Mononuclear cell (primary cell): ENCODE measurements around the gene ITLN1. TPM values are rescaled to one million over a fixed set of nuclear protein-coding genes. Genes with fewer than 3 reads are reported as not detected.

ENCODE experiments used
- H3K27me3 ChIP-seq: 2 replicates; pipeline ENCODE4 v1.6.0; 2011; ENCODE audit warnings: low read length, control low read depth; ENCODE audit not compliant: insufficient read depth
- H3K4me1 ChIP-seq: 2 replicates; pipeline ENCODE4 v1.5.1; 2011; ENCODE audit warnings: mild to moderate bottlenecking, low read length, control low read depth; ENCODE audit not compliant: insufficient read depth
- H3K4me3 ChIP-seq: 2 replicates; pipeline ENCODE4 v1.5.1; 2011; ENCODE audit warnings: mild to moderate bottlenecking, low read length, moderate library complexity
- H3K9me3 ChIP-seq: 2 replicates; pipeline ENCODE4 v1.5.1; 2011; ENCODE audit warnings: low read depth, mild to moderate bottlenecking, control low read depth, low read length
- total RNA-seq: library from RNA; depleted of rRNA; stranded (reverse); fragments of >200 nt; gene quantifications from one replicate; pipeline ENCODE4 v1.2.3, GENCODE V29; 2012

Gene ITLN1
- total RNA-seq, 1 donor: 0.42 TPM

GRCh38 chr1:160827418-160827817, 57.6 kb downstream of the ITLN1 start:
- Histone ChIP-seq H3K27me3 (no peaks in the 10 kb centered on the region), H3K4me3 (no peak overlapping the region), H3K9me3 (no peaks in the 10 kb centered on the region), H3K4me1 (no peaks in the 10 kb centered on the region)

GRCh38 chr1:160826546-160826945, 58.4 kb downstream of the ITLN1 start:
- Histone ChIP-seq H3K27me3 (no peaks in the 10 kb centered on the region), H3K4me1 (no peaks in the 10 kb centered on the region), H3K4me3 (no peak overlapping the region), H3K9me3 (no peaks in the 10 kb centered on the region)

Other genes with a start within 250 kb of the ITLN1 start
- 30.0 TPM for gene SLAMF1, start 238.1 kb downstream of the ITLN1 start, total RNA-seq
- gene CD48, start 173.4 kb downstream of the ITLN1 start, total RNA-seq: 996 TPM
- gene SLAMF7, start 145.9 kb downstream of the ITLN1 start, total RNA-seq: 12.9 TPM
- 93.1 TPM for gene LY9, start 89.0 kb downstream of the ITLN1 start, total RNA-seq
- gene CD244, start 22.3 kb downstream of the ITLN1 start, total RNA-seq: 15.5 TPM
- not detected for gene ITLN2, start 69.6 kb upstream of the ITLN1 start, total RNA-seq
- 37.7 TPM for gene F11R, start 136.0 kb upstream of the ITLN1 start, total RNA-seq
- 37.0 TPM for gene TSTD1, start 153.8 kb upstream of the ITLN1 start, total RNA-seq
- 86.8 TPM for gene USF1, start 160.8 kb upstream of the ITLN1 start, total RNA-seq
- gene ARHGAP30, start 184.7 kb upstream of the ITLN1 start, total RNA-seq: 60.3 TPM
- gene NECTIN4, start 204.4 kb upstream of the ITLN1 start, total RNA-seq: 1.4 TPM
- gene KLHDC9, start 213.2 kb upstream of the ITLN1 start, total RNA-seq: not detected
- gene PFDN2, start 232.9 kb upstream of the ITLN1 start, total RNA-seq: 20.0 TPM
- gene NIT1, start 232.9 kb upstream of the ITLN1 start, total RNA-seq: 9.0 TPM
- gene DEDD, start 247.5 kb upstream of the ITLN1 start, total RNA-seq: 27.2 TPM